PC-3 (cell line): Measurements from ENCODE around the gene ITIH3. TPM values are rescaled to one million over a fixed set of nuclear protein-coding genes. Genes with fewer than 3 reads are reported as not detected.

Source experiments
- ATAC-seq: fragments of 200-7000 bp; cut with Tn5 transposase; 2 replicates; pipeline ENCODE4 v1.9.1; 2020; ENCODE audit warnings: mild to moderate bottlenecking, moderate library complexity
- BruUV-seq: library from RNA; stranded (reverse); fragments of 400-500 nt; replicated peaks from 2 replicates; lab custom pipeline; 2021; lab: Mats Ljungman, UMichigan
- CTCF ChIA-PET: fragments of 300-600 bp; sonication (Branson Sonifier 250); formaldehyde crosslinking; loops from one replicate; lab custom pipeline; 2022; ENCODE audit warnings: antibody characterized with exemption; lab: Charles Lee
- POLR2A ChIA-PET: fragments of 300-600 bp; sonication (Branson Sonifier 250); formaldehyde crosslinking; loops from one replicate; lab custom pipeline; 2022; ENCODE audit warnings: antibody characterized with exemption; ENCODE audit not compliant: unreplicated experiment; lab: Charles Lee
- DNase-seq: peaks from one replicate; pipeline ENCODE4 v3.0.0-alpha.2; 2015
- H2AFZ ChIP-seq: fragments of 300-600 bp; sonication (generic); 2 replicates; pipeline ENCODE4 v1.6.0; 2016; ENCODE audit warnings: antibody characterized with exemption, low read length
- H3F3A ChIP-seq: fragments of 300-600 bp; sonication (generic); one replicate; pipeline ENCODE4 v1.6.0; 2017; ENCODE audit warnings: antibody characterized with exemption, low read length, control low read depth, mild to moderate bottlenecking; ENCODE audit not compliant: unreplicated experiment
- H3K27ac ChIP-seq: fragments of 300-600 bp; sonication (generic); 2 replicates; pipeline ENCODE4 v1.5.1; 2016; ENCODE audit warnings: mild to moderate bottlenecking, low read length
- H3K27me3 ChIP-seq: fragments of 300-600 bp; sonication (generic); 2 replicates; pipeline ENCODE4 v1.6.1; 2016; ENCODE audit warnings: low read length, mixed read lengths
- H3K36me3 ChIP-seq: fragments of 300-600 bp; sonication (generic); 2 replicates; pipeline ENCODE4 v1.6.1; 2016; ENCODE audit warnings: low read depth, mixed run types, low read length, mixed read lengths
- H3K4me1 ChIP-seq: fragments of 300-600 bp; sonication (generic); 2 replicates; pipeline ENCODE4 v1.5.1; 2016; ENCODE audit warnings: low read length; ENCODE audit not compliant: insufficient read depth
- H3K4me2 ChIP-seq: fragments of 300-600 bp; sonication (generic); 2 replicates; pipeline ENCODE4 v1.6.0; 2016; ENCODE audit warnings: low read length
- H3K4me3 ChIP-seq: fragments of 300-600 bp; sonication (generic); 2 replicates; pipeline ENCODE4 v1.5.1; 2016; ENCODE audit warnings: mild to moderate bottlenecking, low read length, mixed read lengths
- H3K79me2 ChIP-seq: fragments of 300-600 bp; sonication (generic); 2 replicates; pipeline ENCODE4 v1.6.1; 2017; ENCODE audit warnings: low read length, mixed read lengths
- H3K9ac ChIP-seq: fragments of 300-600 bp; sonication (generic); 2 replicates; pipeline ENCODE4 v1.6.0; 2016; ENCODE audit warnings: mild to moderate bottlenecking, low read length
- H3K9me2 ChIP-seq: fragments of 300-600 bp; sonication (generic); replicated peaks from 2 replicates; pipeline ENCODE4 v1.6.1; 2016; ENCODE audit warnings: mixed run types, low read length, mixed read lengths
- H3K9me3 ChIP-seq: fragments of 300-600 bp; sonication (generic); 2 replicates; pipeline ENCODE4 v1.6.1; 2016; ENCODE audit warnings: low read length, mixed read lengths
- H4K20me1 ChIP-seq: fragments of 300-600 bp; sonication (generic); 2 replicates; pipeline ENCODE4 v1.6.1; 2016; ENCODE audit warnings: low read length, mixed read lengths
- EZH2 ChIP-seq: fragments of 300-600 bp; sonication (generic); IDR thresholded peaks from one replicate; pipeline ENCODE4 v1.6.1; 2017; ENCODE audit warnings: antibody characterized with exemption, mild to moderate bottlenecking, low read length; ENCODE audit not compliant: unreplicated experiment
- EZH2phosphoT487 ChIP-seq: fragments of 300-600 bp; sonication (generic); IDR thresholded peaks from 2 replicates; pipeline ENCODE4 v1.6.1; 2018; ENCODE audit warnings: mild to moderate bottlenecking, antibody characterized with exemption, low read length, borderline replicate concordance
- intact Hi-C: fragments of 100-400 bp; cut with micrococcal nuclease; formaldehyde crosslinking; loops from 2 replicates; pipeline ENCODE4 v1.9.0; 2023
- total RNA-seq: library from RNA; depleted of rRNA; stranded (reverse); fragments of >200 nt; gene quantifications from 2 replicates; pipeline ENCODE4 v1.2.3, GENCODE V29; 2014
- TF ChIP-seq, protein P1 (sequence below): fragments of 300-600 bp; sonication (generic); conservative IDR thresholded peaks from 2 replicates; pipeline ENCODE4 v1.5.1; 2017; ENCODE audit warnings: antibody characterized with exemption, low read depth, mild to moderate bottlenecking, low read length

ITIH3 gene
- total RNA-seq, 1 experiment from 2014 or later: not detected

DNA sequence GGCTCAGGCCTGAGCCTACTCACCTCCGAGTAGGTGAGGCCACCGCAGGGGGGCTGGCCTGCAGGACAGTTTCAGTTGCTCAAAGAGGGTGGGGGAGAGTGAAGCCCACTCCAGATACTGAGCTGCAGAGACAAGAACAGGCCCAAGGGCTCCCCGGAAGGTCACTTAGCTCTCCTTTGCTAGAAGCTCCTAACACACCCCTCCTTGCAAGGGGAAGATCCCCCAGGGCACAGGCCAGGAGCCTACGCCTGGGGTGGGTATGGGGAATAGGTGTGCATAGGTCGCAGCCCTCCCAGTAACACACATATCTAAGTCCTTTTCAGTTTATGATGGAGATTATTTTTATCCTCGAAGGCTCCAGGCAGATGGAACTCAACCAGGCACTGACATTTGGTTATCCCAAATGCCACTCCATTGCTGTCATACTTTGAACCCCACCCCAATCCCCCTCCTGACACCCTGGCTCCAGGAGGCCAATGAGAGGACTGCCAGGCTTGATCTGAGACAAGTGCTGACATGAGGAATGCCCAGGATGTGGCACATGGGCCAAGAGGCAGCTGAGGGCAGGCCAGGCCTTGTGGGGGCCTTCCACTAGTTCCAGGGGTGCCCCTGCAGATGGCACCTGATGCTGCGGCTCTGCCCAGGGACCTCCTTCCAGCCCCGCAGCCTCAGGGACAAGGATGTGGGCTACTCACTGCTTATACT lies 41.3 kb downstream of the ITIH3 start:
- CTCF ChIA-PET: no interaction called here
- Histone ChIP-seq H3K4me1 (peaks cover 11% of the 10 kb centered on the region), H3K9me3 (no peaks in the 10 kb centered on the region), H3K36me3 (no peaks in the 10 kb centered on the region), H3K4me2 (no peak overlapping the region), H3K27me3 (no peaks in the 10 kb centered on the region), H3K79me2 (no peaks in the 10 kb centered on the region), H4K20me1 (no peaks in the 10 kb centered on the region), H2AFZ (no peak overlapping the region), H3K4me3 (no peak overlapping the region), H3F3A (no peaks in the 10 kb centered on the region), H3K27ac (no peak overlapping the region), H3K9ac (no peak overlapping the region), H3K9me2 (no peaks in the 10 kb centered on the region)
- POLR2A ChIA-PET: no interaction called here
- intact Hi-C loops: no loop called here
- no peak for DNase-seq
- ATAC-seq: no peak
- no peak for TF ChIP-seq EZH2phosphoT487
- TF ChIP-seq, protein P1, sequence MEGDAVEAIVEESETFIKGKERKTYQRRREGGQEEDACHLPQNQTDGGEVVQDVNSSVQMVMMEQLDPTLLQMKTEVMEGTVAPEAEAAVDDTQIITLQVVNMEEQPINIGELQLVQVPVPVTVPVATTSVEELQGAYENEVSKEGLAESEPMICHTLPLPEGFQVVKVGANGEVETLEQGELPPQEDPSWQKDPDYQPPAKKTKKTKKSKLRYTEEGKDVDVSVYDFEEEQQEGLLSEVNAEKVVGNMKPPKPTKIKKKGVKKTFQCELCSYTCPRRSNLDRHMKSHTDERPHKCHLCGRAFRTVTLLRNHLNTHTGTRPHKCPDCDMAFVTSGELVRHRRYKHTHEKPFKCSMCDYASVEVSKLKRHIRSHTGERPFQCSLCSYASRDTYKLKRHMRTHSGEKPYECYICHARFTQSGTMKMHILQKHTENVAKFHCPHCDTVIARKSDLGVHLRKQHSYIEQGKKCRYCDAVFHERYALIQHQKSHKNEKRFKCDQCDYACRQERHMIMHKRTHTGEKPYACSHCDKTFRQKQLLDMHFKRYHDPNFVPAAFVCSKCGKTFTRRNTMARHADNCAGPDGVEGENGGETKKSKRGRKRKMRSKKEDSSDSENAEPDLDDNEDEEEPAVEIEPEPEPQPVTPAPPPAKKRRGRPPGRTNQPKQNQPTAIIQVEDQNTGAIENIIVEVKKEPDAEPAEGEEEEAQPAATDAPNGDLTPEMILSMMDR: no peak
- no peak for TF ChIP-seq EZH2
- BruUV-seq: no TSS peak

DNA sequence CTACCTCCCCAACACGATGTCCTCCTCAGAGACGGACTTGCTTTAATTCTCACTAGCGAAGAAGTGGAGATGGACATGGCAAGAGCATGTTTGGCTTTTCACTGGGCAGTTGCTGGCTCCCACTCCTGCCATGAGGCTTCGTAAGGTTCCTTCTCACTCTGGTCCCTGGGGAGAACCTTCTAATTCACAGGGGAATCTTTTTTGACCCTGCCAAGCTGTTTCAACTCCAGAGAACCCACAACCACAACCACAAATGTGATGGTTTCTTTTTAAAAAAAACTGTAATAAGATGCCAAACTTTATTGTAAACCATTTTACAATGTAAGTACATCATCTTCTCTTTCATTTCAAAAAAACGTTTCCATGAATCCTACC lies 41.9 kb downstream of the ITIH3 start:
- no peaks in the 10 kb centered on the region for H3K9me3 ChIP-seq
- H3F3A ChIP-seq: no peaks in the 10 kb centered on the region
- CTCF ChIA-PET: no interaction called here
- H3K9me2 ChIP-seq: no peaks in the 10 kb centered on the region
- H3K79me2 ChIP-seq: no peaks in the 10 kb centered on the region
- peaks cover 5% of the 10 kb centered on the region for H3K4me1 ChIP-seq
- H3K36me3 ChIP-seq: no peaks in the 10 kb centered on the region
- H2AFZ ChIP-seq: no peak overlapping the region
- ATAC-seq (no peak), DNase-seq (no peak)
- H3K4me3 ChIP-seq: no peak overlapping the region
- no peaks in the 10 kb centered on the region for H3K27me3 ChIP-seq
- TF ChIP-seq EZH2phosphoT487 (no peak), EZH2 (no peak)
- TF ChIP-seq, protein P1: no peak
- no peak overlapping the region for H3K4me2 ChIP-seq
- no peak overlapping the region for H3K27ac ChIP-seq
- H4K20me1 ChIP-seq: no peaks in the 10 kb centered on the region
- intact Hi-C loops: no loop called here
- H3K9ac ChIP-seq: no peak overlapping the region
- BruUV-seq: no TSS peak
- POLR2A ChIA-PET: no interaction called here

DNA sequence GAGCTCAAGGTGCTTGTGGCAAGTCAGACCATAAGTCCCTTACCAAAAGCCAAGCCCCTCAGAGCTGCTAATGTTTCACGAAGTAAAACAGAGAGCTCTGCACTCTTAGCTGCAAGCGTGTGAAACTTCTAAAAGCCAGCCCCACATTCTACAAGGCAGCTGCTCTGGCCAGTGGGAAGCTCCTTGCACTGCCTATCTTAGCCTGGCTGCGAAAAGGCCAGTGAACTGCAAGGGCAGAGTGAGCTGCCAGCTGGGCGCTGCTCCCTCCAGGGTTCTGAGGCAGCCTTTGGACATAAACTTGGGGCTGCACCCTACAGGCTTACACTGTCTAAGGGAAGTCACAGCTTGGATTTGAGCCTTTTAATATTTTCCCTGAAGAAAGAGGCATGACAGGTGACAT lies 42.4 kb downstream of the ITIH3 start:
- H3K4me1 ChIP-seq: no peaks in the 10 kb centered on the region
- intact Hi-C loops: no loop called here
- ATAC-seq (no peak), DNase-seq (no peak)
- no peaks in the 10 kb centered on the region for H4K20me1 ChIP-seq
- no peak overlapping the region for H3K4me3 ChIP-seq
- H3K36me3 ChIP-seq: no peaks in the 10 kb centered on the region
- no peaks in the 10 kb centered on the region for H3F3A ChIP-seq
- H3K9ac ChIP-seq: no peak overlapping the region
- H3K27me3 ChIP-seq: no peaks in the 10 kb centered on the region
- H3K79me2 ChIP-seq: no peaks in the 10 kb centered on the region
- CTCF ChIA-PET: no interaction called here
- no peak overlapping the region for H3K27ac ChIP-seq
- no TSS peak for BruUV-seq
- no peak overlapping the region for H3K4me2 ChIP-seq
- H2AFZ ChIP-seq: no peak overlapping the region
- no peaks in the 10 kb centered on the region for H3K9me3 ChIP-seq
- POLR2A ChIA-PET: no interaction called here
- no peaks in the 10 kb centered on the region for H3K9me2 ChIP-seq
- TF ChIP-seq, protein P1: no peak
- TF ChIP-seq EZH2 (no peak), EZH2phosphoT487 (no peak)
